ENCODE data around the gene WDR59.
"Not testable (repeated sequence)": the region's sequence is repeated elsewhere in the genome, so short reads cannot be mapped to it uniquely, and the experiment has no call there.

The WDR59 gene

GRCh38 chr16:75011634-75012307 is 26.8 kb upstream of the WDR59 start:
- no peak for DNase-seq

DNA sequence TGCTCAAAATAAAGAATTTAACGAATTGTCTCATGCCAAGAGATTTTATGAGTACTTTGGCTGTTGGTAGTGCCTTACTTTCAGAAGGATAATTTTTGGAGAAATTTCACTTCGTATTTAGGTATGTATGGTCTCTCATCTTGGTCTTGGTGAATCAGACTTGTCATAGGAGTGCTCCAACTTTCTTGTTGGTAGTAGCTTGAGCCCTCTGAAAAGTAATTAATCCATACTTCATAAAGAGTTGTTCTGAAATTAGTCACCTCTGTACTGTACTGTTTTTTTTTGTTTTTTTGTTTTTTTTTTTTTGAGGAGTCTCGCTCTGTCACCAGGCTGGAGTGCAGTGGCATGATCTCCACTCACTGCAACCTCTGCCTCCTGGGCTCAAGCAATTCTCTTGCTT is 25.5 kb upstream of the WDR59 start:
- DNase-seq = no peak

- DNase-seq = no peak
Observed at GRCh38 chr16:75007443-75007842, 22.5 kb upstream of the WDR59 start.

GRCh38 chr16:75005697-75006096 is 20.8 kb upstream of the WDR59 start:
- no peak for DNase-seq

DNA sequence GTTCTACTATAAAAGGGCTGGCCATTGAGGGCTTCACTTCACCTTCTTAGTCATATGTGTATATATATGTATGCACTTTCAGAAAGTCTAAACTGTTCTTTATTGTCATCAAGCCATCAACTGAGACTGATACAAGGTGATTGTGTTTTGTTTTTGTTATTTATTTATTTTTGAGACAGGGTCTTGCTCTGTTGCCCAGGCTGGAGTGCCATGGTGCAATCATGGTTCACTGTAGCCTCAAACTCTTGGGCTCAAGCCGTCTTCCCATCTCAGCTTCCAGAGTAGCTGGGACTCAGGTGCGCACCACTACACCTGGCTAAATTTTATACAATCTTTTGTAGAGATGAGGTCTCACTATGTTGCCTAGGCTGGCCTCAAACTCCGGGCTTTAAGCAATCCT is 19.5 kb upstream of the WDR59 start:
- no peak for DNase-seq

GRCh38 chr16:75003931-75004330 is 19.0 kb upstream of the WDR59 start:
- no peak for DNase-seq

DNA sequence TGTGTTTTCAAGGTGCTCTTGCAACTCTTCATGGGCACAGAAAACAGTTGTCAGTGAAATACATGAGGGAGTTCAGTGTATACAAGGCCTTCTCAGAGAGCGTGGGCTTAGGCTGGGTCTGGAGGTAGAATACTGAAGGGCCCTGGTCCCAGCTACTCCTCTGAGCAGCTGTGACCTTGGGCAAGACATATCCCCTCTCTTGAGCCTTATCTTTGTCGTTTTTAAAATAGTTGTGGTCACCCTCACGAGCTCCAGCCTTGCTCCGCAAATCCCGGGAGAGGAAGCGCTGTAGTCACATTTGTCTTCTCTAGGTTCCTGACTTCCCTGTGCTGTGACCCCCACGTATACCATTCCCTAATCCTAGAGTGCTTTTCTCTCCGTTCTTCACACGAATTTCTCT is 17.6 kb upstream of the WDR59 start:
- DNase-seq = no peak

- no peak for DNase-seq
Observed at GRCh38 chr16:75000481-75001081, 15.7 kb upstream of the WDR59 start.

GRCh38 chr16:74999609-75000480 is 14.9 kb upstream of the WDR59 start:
- DNase-seq = peak; percentile 42

DNA sequence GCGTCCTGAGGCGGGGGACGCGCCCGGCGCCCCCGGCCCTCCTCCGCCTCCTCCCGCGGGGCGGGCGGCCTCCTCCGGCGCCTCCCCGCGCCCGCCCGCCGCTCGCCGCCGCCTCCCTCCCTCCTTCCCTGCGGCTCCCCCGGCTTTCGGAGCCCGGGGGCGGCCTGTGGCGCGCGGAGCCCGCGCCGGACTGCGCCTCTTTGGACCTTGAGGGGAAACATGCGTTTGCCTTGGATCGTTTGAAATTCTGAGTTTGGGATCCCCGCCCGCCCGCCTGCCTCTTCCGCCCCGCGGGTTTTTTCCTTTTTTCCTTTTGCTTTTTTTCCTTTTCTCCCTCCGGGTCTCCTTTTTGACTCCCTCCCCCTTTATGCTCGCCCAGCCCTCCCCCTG is 14.3 kb upstream of the WDR59 start:
- DNase-seq = no peak

DNA sequence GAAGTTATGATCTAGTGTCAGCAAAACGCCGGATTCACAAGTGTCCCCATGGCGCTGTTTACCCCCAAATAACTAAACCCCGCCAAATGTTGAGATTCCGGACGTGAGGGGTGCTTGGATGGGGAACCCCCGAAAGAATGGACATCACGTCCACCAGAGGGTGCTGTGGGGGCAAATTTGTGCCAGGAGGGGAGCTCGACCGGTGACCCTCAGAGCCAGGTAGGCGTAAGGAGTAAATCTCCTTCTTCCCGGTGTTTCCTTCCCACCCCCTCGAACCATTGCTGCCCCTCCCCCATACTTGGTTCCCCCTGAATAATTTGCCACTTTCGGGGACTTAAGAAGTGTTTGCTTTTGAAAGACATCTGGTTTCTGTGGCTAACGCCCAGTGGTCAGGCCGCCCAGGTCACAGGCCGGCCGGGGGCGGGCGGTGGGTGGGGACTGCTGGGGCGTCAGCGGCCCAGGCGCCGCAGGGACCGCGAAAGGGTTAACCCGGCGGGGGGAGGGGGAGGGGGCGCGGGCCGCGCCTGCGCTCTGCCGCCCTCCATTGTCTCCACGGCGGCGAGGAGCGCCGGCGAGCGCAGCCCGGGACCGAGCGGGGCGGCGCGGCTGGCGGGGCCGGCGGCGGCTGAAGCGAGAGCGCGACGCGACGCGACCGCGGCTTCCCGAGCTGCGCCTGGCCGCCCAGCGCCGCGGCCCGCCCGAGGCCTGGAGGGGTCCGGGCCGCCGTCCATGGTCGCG is 13.7 kb upstream of the WDR59 start, which contains the start of gene ZNRF1:
Gene ZNRF1, plus strand, starts transcription at position 544 of the 738 bp plus-strand sequence. CDS start 648 bp downstream, outside the sequence.
- DNase-seq = no peak

GRCh38 chr16:74997042-74997491 is 12.1 kb upstream of the WDR59 start:
- no peak for DNase-seq

DNA sequence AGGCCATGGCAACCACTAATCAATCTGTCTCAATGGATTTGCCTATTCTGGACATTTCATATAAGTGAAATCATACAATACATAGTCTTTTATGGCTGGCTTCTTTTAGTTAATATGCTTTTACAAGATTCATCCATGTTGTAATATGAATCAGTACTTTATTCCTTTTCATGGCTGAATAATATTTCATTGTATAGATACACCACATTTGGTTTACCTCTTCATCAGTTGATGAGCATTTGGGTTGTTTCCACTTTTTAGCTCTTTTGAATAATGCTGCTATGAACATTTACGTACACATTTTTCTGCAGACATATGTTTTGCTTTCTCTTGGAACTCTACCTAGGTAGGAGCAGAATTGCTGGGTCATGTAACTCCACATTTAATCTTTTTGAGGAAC is 11.1 kb upstream of the WDR59 start:
- DNase-seq = no peak

GRCh38 chr16:74991593-74992403 is 6.9 kb upstream of the WDR59 start:
- no peak for DNase-seq

- DNase-seq = no peak
Observed at GRCh38 chr16:74991268-74991592, 6.3 kb upstream of the WDR59 start.

DNA sequence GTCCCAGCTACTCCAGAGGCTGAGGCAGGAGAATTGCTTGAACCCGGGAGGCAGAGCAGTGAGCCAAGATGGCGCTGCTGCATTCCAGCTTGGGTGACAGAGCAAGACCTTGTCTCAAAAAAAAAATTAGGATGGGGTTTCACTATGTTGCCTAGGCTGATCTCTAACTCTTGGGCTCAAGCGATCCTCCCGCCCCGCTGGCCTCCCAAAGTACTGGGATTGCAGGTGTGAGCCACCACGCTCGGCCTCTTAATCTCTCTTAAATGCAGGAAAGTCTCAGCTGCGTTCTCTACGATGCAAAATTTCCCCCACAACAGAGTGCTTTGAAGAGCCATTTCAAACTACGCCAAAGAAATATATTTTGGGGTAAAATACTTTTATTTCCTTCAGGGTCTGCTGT is 5.9 kb upstream of the WDR59 start:
- DNase-seq = no peak

GRCh38 chr16:74989864-74990263 is 4.9 kb upstream of the WDR59 start:
- not testable (repeated sequence) for DNase-seq

GRCh38 chr16:74987027-74987681 is 2.2 kb upstream of the WDR59 start:
- DNase-seq = no peak

DNA sequence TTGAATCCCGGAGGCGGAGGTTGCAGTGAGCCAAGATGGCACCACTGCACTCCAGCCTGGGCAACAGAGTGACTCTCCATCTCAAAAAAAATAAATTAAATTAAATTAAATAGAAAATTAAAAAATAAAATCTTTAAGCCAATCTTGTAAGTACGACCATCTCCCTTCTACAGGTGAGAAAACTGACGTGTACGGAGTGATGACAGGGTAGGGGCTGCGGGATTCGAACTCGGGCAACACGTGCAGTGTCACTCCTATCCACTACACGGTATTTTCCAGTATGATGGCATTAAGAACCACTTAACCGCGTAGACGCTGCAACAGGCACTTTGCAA is 762 bp downstream of the WDR59 start:
- DNase-seq = no peak

DNA sequence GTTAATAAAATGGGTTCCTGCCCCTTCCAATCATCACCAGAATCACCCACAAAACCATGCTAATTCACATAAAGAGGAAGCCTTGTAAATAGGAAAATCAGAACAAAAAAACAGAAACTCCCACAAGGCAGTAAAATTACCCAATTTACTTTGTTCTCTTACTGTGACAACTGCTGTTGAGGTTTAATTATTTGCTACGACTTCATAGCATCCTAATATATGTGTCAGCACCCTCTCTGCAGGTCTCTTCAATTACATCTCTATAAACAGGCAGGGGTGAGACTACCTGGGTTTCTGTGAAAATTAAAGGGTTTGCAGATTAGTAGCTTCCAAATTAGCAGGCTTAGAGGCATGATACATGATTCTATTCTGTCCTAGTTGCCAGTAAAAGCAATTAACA is 2.7 kb downstream of the WDR59 start:
- no peak for DNase-seq

DNA sequence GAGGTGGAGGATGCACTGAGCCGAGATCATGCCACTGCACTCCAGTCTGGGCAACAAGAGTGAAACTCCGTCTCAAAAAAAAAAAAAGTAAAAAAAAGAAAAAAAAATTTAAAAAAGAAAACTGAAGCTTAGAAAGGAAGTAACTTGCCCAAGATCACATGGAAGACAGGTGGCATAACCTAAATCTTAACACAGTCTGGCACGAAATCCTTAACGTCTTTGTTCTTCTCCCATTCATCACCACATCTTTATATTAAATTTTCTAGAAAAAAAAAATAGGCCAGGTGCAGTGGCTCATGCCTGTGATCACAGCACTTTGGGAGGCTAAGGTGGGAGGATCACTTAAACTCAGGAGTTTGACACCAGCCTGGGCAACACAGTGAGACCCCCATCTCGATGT is 9.3 kb downstream of the WDR59 start:
- no peak for DNase-seq

- DNase-seq = no peak
Observed at GRCh38 chr16:74973304-74973703, 11.6 kb downstream of the WDR59 start.

Measured in NCI-H510A (cell line).